ENCODE results near the gene TJP1.
"Not testable (repeated sequence)": the region's sequence is repeated elsewhere in the genome, so short reads cannot be mapped to it uniquely, and the experiment has no call there.

TJP1 gene

GRCh38 chr15:29750754-29751153 is 71.5 kb downstream of the TJP1 start:
- no peak for DNase-seq

GRCh38 chr15:29749365-29750086 is 72.7 kb downstream of the TJP1 start:
- no peak for DNase-seq

DNA sequence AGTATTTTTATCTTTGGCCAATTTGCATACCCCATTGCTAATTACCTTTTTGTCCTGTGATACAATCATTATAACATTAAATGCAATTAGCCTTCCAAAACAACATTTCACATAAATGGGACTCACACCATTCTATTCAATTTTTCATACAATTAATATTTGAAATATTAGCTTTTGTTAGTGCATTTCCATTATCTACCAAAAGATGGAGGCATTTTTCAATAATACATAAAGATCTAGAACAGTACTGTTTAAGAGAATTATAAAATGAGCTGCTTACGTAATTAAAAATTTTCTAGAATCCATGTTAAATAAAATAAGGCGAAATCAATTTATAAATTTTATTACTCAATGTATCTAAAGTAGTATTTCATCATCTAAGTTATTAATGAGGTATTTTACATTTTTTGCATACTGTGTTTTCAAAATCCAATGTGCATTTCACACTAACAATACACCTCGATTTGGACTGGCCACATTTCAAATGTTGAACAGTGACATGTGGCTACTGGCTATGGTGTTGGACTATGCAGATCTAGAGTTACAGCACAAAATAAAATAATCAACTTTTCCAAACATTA is 74.3 kb downstream of the TJP1 start:
- peak in 1 of 2 experiments; percentile 4 for DNase-seq

- no peak for DNase-seq
Measured at GRCh38 chr15:29743475-29743874, 78.8 kb downstream of the TJP1 start.

DNA sequence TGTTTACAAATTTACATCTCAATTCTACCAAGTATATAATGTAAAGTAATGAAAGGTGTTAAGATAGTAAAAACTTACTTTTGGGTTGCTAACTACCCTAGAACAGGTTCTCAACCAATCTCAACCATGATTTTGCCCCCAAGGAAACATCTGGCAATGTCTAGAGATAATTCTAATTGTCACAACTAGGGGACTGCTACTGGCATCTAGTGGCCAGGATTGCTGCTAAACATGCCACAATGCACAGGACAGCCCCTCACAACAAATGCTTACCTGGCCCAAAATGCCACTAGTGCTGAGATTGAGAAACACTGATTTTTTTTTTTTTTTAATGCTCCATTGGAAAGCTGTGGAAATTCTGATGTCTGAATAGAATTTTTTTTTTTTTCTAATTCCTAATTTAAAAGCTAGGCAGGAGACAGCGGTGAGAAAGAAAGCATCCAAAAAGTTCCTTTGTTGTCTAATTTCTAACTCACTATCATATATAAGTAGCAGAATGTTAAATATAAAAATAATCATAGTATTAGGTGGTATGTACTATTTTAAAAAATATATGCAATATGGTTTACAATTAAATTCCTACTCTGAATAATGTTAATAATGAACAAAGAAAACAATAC is 81.5 kb downstream of the TJP1 start:
- no peak for DNase-seq

- DNase-seq: peak in 1 of 2 experiments; percentile 70
Measured at GRCh38 chr15:29736744-29737020, 85.6 kb downstream of the TJP1 start.

DNA sequence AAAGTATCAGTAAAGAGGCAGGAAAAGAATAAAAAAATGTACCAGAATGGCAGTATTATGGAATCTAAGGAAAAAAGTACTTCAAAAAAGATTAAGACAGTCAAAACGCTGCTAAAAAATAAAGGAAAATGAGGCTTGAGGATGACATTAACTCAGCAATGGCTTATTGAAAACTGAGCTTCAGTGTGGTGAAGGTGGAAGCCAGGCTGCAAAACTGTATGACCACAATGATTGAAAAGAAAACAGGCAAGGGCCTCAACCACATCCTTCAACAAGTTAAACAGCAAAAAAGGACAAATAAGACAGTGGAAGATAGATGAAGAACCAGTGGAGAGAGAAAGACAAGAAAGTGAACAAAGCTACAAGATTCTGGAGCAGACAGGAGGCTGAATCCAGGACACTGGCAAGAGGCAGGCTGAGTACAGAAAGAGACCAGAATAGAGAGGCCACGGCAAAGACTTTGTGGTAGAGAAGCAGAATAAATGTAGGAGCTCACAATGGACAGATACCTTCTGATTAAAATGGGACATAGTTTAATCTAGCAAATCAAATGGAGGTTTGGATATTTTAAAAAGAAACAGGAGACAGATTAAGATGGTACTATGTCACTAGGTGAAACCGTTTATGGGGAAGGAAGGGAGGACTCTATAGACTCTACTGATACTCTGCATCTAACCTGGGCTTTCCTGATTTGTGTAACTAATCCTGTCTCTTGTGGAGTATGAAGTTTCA is 86.1 kb downstream of the TJP1 start:
- no peak for DNase-seq

- DNase-seq: no peak
Measured at GRCh38 chr15:29734917-29735572, 87.2 kb downstream of the TJP1 start.

DNA sequence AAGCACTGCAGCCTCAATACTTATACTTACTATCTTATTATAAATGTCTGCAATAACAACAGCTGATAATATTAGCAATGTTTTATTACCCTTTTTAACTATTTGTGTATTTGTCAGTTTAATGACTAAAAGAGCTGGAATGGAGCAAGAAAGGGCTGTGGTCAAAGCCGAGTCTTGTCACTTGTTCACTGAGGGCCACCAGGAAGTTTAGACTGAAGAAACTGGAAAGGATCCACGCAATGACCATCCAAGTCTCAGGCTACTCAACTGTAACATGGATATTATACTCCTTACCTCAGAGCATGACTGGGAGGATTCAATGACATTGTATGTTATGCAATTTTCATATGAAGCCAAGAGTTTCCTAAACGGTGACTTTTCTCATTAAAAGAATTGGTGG is 90.4 kb downstream of the TJP1 start:
- DNase-seq: no peak

DNA sequence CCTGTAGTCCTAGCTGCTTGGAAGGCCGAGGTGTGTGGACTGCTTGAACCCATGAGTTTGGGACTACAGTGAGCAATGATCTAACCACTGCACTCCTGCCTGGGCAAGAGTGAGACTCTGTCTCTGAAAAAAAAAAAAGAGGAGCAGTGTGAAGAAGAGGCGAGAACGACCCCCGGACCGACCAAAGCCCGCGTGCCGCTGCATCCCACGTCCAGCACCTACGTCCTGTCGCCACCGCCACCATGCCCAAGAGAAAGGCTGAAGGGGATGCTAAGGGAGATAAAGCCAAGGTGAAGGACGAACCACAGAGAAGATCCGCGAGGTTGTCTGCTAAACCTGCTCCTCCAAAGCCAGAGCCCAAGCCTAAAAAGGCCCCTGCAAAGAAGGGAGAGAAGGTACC is 91.8 kb downstream of the TJP1 start:
- DNase-seq: not testable (repeated sequence)

DNA sequence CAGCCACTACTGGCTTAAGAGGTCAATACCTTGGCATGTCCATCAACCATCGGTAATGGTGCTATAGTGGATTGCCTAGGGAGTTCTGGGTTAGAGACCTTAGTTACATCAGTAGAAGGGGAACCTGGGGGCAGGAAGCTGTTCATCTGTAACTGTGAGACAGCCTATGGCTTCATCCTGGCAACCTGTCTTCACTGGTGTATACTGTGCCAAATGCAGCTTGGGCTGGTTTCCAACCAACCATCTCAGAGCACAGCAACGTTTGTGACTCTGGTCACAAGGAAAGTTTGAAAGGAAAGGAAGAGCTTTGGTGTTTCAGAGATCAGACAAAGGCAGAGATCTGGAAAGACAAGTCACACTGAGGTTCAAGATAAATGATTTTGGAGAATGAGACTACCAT is 93.8 kb downstream of the TJP1 start:
- no peak for DNase-seq

- DNase-seq: no peak
Measured at GRCh38 chr15:29727871-29728270, 94.4 kb downstream of the TJP1 start.

DNA sequence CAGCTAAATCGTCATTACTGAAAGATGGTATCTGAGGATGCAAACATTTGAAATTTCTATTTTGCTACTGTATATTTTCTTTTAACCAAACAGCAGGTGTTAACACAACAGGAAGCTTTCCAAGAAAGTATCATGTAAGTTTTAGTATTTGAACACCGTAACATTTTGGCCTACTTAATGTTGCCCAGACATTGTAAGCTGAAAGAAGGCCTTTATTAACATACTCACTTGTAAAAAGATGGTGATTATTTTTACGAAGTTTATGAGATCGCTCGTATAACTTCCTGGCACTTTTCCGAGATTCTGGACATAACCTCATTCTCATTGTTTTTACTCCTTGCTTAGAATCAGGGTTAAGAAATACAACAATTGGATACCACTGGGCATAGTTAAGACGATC is 95.7 kb downstream of the TJP1 start:
- DNase-seq: no peak

DNA sequence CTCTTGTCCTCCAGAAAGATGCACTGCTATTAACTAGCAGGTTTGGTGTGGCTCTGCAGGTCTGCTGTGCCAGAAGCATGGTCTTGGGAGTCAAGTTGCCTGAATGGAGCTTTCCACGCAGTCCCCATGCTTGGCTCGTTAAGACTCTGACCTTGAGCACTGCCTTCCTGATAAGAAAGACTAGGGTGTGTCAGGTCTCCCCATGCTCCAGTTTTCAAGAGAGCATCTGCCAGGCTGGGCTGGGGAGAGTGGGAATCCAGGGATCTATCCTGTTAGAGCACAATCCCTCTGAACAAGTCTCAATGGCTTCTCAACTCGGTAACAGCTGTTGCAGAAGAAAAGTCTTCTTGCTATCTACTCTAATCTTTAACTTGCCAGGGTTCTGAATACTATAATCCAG is 98.2 kb downstream of the TJP1 start:
- DNase-seq: no peak

- DNase-seq: no peak
Measured at GRCh38 chr15:29713784-29714183, 108.5 kb downstream of the TJP1 start.

- no peak for DNase-seq
Measured at GRCh38 chr15:29712149-29712885, 110.0 kb downstream of the TJP1 start.

GRCh38 chr15:29711531-29711930 is 110.7 kb downstream of the TJP1 start:
- no peak for DNase-seq

GRCh38 chr15:29708519-29708918 is 113.7 kb downstream of the TJP1 start:
- DNase-seq: no peak

DNA sequence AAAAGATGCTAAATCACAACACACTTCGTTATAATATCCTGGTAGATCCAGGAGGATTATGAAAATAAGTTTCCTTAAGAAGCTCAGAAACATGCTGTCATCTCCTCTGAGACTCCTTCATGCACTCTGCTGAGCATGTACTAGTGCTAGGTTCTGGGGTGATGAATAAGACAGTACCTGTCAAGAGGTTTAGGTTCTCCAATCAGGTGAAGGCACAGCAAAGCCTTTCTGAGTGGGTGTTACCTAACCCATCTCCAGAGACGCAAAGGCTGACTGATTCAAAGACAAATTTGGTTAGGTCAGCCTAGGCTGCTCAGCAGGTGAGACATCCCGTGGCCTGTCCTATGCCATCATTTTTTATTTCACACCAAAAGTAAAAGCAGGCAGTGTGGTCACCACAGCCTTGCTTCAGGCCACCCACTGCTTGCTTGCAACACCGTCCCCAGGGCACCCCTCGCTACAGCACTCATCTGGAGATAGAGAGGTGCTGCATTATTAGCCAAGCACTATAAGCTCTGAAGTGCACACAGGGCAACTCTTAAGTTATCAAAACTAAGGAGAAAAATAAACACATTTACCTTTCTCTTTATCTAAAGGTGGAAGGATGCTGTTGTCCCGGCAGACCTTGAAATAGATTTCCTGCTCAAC is 117.2 kb downstream of the TJP1 start:
- DNase-seq: no peak

- no peak for DNase-seq
Measured at GRCh38 chr15:29701151-29701550, 121.1 kb downstream of the TJP1 start.

- no peak for DNase-seq
Measured at GRCh38 chr15:29700296-29700695, 122.0 kb downstream of the TJP1 start.

- no peak for DNase-seq
Measured at GRCh38 chr15:29699791-29700190, 122.5 kb downstream of the TJP1 start.
